Peyer's patch (tissue), 4 donors: Measurements from ENCODE around the gene SELE.

Experiments used
- CTCF ChIP-seq, 6 experiments: fragments of 450-650 bp in 4 of 6; fragments of 200-600 bp in 2 of 6; sonication (generic) in 1 of 6; IDR thresholded peaks; one replicate each; pipeline ENCODE4 v1.5.1; 2017 to 2019; ENCODE audit warnings: antibody characterized with exemption in 6 of 6, mild to moderate bottlenecking in 3 of 6, moderate library complexity in 1 of 6
- POLR2A ChIP-seq, 2 donors: fragments of 450-650 bp; IDR thresholded peaks; one replicate each; pipeline ENCODE4 v1.5.1; 2017; ENCODE audit warnings: antibody characterized with exemption in 2 of 2, mild to moderate bottlenecking in 2 of 2, moderate library complexity in 2 of 2

GRCh38 chr1:169746550-169746949 is 12.7 kb upstream of the SELE start:
- TF ChIP-seq CTCF (IDR thresholded peaks at IDR 0.05) = no peak
- TF ChIP-seq POLR2A (IDR thresholded peaks at IDR 0.05) = no peak
